ENCODE results near the gene KIFAP3. TPM values are rescaled to one million over a fixed set of nuclear protein-coding genes. Genes with fewer than 3 reads are reported as not detected.

Gene KIFAP3
- total and polyA plus RNA-seq, 2 of the 8 experiments (the other 6 are each of a cell fraction or from before 2014, with no cell fraction given) = 1.3 to 3.2 TPM

GRCh38 chr1:169890761-169891538, 183.5 kb downstream of the KIFAP3 start (continued):
- TF ChIP-seq ATF2 (IDR thresholded peaks at IDR 0.05; ENCODE audit: low read length) = no peak

Data from H1 (cell line).